ENCODE data around the gene RAB34. TPM values are rescaled to one million over a fixed set of nuclear protein-coding genes. Genes with fewer than 3 reads are reported as not detected.

The RAB34 gene
- polyA plus RNA-seq, 2 of the 4 experiments (the other 2 are of a cell fraction) = 211 to 288 TPM

DNA sequence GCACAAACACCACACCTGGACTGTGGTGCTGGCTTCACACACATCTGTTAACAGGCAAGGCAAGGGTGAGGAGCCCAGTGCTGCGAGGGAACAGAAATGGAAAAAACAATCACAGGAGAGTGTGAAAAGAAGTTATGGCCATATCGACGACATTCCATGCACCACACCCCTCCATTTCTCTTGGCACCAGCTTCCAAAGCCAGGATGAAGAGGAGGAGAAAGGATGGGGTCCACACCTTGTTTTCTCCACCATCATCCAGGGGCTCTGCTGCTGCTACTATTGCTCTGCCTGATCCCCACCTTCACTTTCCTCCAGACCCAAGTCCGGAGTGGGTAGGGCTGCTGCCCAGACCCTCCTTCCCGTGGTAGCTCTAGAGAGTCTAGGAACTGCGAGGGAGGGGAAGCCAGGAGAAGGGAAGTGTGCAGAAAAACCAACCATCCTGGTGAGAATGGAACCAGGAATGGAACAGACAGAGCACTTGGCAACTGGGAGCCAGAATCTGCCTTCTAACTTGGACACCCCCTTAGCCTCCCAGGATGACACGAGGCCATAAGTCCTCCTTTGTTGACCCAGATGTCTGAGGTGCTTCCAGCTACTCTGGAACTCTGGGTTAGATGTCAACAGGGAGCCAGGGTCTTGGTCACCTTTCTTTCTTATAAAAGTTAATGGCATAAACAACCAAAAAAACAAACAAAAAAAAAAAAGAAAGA is 4.8 kb downstream of the RAB34 start:
- no peak overlapping the region for H3K4me3 ChIP-seq
- FAIRE-seq (no peak), ATAC-seq (no peak), DNase-seq (ENCODE audit: low read depth in 1 of 2, low spot score in 1 of 2) (no peak)
- H3K4me2 ChIP-seq = no peak overlapping the region
- ChIA-PET CTCF (interaction anchor here (2.3 to 17.6 kb wide), 5 partner anchors 12 to 68 kb away, joined by 6 to 335 read pairs (median 16); partner anchors contain the start of genes BLTP2 and NEK8), POLR2A (interaction anchor here (1.1 to 1.9 kb wide), 3 partner anchors 11 to 68 kb away, joined by 3 to 15 read pairs (median 5); partner anchors contain the start of gene BLTP2)
- 87% methylated on average over 7 of the region's 7 CpGs for WGBS (ENCODE audit: missing lambda C conversion rate)
- peaks cover 22% of the 10 kb centered on the region for H3K4me1 ChIP-seq
- TF ChIP-seq ZFP36 (IDR thresholded peaks at IDR 0.05; ENCODE audit: borderline replicate concordance, partially characterized antibody) (no peak), KDM1A (IDR thresholded peaks at IDR 0.05; ENCODE audit: low read depth) (no peak), CHD2 (IDR thresholded peaks at IDR 0.05; ENCODE audit: low read length, partially characterized antibody) (no peak), FOSL2 (IDR thresholded peaks at IDR 0.05) (no peak), FOSL2 (CRISPR knock-in tag; IDR thresholded peaks at IDR 0.05) (no peak), EHMT2 (IDR thresholded peaks at IDR 0.05; ENCODE audit: low read depth) (no peak), NR3C1 (IDR thresholded peaks at IDR 0.05) (no peak), FOSB (CRISPR knock-in tag; IDR thresholded peaks at IDR 0.05) (no peak), ZSCAN20 (CRISPR knock-in tag; IDR thresholded peaks at IDR 0.05) (no peak), GATA3 (IDR thresholded peaks at IDR 0.05; ENCODE audit: borderline replicate concordance) (no peak), CHD4 (IDR thresholded peaks at IDR 0.05; ENCODE audit: borderline replicate concordance) (no peak), HMGXB4 (CRISPR knock-in tag; IDR thresholded peaks at IDR 0.05; ENCODE audit: borderline replicate concordance) (no peak), HOXB5 (CRISPR knock-in tag; IDR thresholded peaks at IDR 0.05) (no peak), SMC3 (IDR thresholded peaks at IDR 0.05) (no peak), ZNF302 (CRISPR knock-in tag; IDR thresholded peaks at IDR 0.05) (no peak), CBX8 (IDR thresholded peaks at IDR 0.05) (no peak)
- TF ChIP-seq, protein P1, sequence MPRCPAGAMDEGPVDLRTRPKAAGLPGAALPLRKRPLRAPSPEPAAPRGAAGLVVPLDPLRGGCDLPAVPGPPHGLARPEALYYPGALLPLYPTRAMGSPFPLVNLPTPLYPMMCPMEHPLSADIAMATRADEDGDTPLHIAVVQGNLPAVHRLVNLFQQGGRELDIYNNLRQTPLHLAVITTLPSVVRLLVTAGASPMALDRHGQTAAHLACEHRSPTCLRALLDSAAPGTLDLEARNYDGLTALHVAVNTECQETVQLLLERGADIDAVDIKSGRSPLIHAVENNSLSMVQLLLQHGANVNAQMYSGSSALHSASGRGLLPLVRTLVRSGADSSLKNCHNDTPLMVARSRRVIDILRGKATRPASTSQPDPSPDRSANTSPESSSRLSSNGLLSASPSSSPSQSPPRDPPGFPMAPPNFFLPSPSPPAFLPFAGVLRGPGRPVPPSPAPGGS (IDR thresholded peaks at IDR 0.05) = no peak
- TF ChIP-seq, protein P2, sequence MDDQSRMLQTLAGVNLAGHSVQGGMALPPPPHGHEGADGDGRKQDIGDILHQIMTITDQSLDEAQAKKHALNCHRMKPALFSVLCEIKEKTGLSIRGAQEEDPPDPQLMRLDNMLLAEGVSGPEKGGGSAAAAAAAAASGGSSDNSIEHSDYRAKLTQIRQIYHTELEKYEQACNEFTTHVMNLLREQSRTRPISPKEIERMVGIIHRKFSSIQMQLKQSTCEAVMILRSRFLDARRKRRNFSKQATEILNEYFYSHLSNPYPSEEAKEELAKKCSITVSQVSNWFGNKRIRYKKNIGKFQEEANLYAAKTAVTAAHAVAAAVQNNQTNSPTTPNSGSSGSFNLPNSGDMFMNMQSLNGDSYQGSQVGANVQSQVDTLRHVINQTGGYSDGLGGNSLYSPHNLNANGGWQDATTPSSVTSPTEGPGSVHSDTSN (IDR thresholded peaks at IDR 0.05) = no peak
- H3K27ac ChIP-seq = no peak overlapping the region
- no peaks in the 10 kb centered on the region for H3K9me3 ChIP-seq

- Histone ChIP-seq H3K4me3 (no peak overlapping the region), H3K9me3 (no peaks in the 10 kb centered on the region), H3K4me1 (peaks cover 22% of the 10 kb centered on the region), H3K27ac (peak overlapping the region in 1 of 2 experiments; percentile 92; a peak in 3 of 6 replicates), H3K4me2 (peak overlapping the region; percentile 73; the same call in 1 of the 3 replicates)
- DNase-seq (ENCODE audit: low read depth in 1 of 2, low spot score in 1 of 2) (no peak), FAIRE-seq (no peak), ATAC-seq (no peak)
- POLR2A ChIA-PET = interaction anchor here (1.1 to 4.8 kb wide), 5 partner anchors 7 to 67 kb away, joined by 3 to 54 read pairs (median 10); partner anchors contain the start of genes BLTP2 and RPL23A
- CTCF ChIA-PET = interaction anchor here (2.3 to 17.6 kb wide), 5 partner anchors 13 to 68 kb away, joined by 6 to 335 read pairs (median 16); partner anchors contain the start of genes BLTP2 and NEK8
- 95% methylated on average over 32 of the region's 34 CpGs for WGBS (ENCODE audit: missing lambda C conversion rate)
- TF ChIP-seq, protein P2 (IDR thresholded peaks at IDR 0.05) = no peak
- TF ChIP-seq POLR2A (IDR thresholded peaks at IDR 0.05; ENCODE audit: low read length) = no peak
- no peak for TF ChIP-seq JUN (IDR thresholded peaks at IDR 0.05)
- TF ChIP-seq HOXB5 (CRISPR knock-in tag; IDR thresholded peaks at IDR 0.05) = no peak
- TF ChIP-seq, protein P1 (IDR thresholded peaks at IDR 0.05) = no peak
- TF ChIP-seq PHF8 (IDR thresholded peaks at IDR 0.05; ENCODE audit: borderline replicate concordance, low read depth) = no peak
- no peak for TF ChIP-seq MAZ (IDR thresholded peaks at IDR 0.05; ENCODE audit: borderline replicate concordance, low read depth, low read length)
- no peak for TF ChIP-seq HDAC2 (IDR thresholded peaks at IDR 0.05)
- no peak for TF ChIP-seq RNF2 (IDR thresholded peaks at IDR 0.05; ENCODE audit: borderline replicate concordance, low read depth)
- TF ChIP-seq JUNB (IDR thresholded peaks at IDR 0.05) = no peak
- no peak for TF ChIP-seq NFE2L2 (conservative IDR thresholded peaks at IDR 0.05; ENCODE audit: low read length)
- no peak for TF ChIP-seq RAD21 (conservative IDR thresholded peaks at IDR 0.05 in 1 of 2, IDR thresholded peaks at IDR 0.05 in 1 of 2)
- TF ChIP-seq EHF (CRISPR knock-in tag; IDR thresholded peaks at IDR 0.05) = no peak
Observed at GRCh38 chr17:28712032-28712704, 5.5 kb downstream of the RAB34 start.

All from A549 (cell line).